Astrocyte (in vitro differentiated cells and primary cell): ENCODE results near the gene CRYBG1.

Source experiments
- EZH2 ChIP-seq: IDR thresholded peaks from 2 replicates; pipeline ENCODE4 v1.6.1; 2012; ENCODE audit warnings: mild to moderate bottlenecking, low read length, inconsistent platforms; ENCODE audit not compliant: insufficient read depth
- TF ChIP-seq, protein P1 (sequence below): IDR thresholded peaks from 2 replicates; pipeline ENCODE4 v1.5.1; 2011; ENCODE audit warnings: low read depth, mild to moderate bottlenecking, inconsistent platforms, low read length, moderate library complexity; ENCODE audit not compliant: insufficient read depth

GRCh38 chr6:106413016-106413415, 52.5 kb downstream of the CRYBG1 start:
- TF ChIP-seq, protein P1, sequence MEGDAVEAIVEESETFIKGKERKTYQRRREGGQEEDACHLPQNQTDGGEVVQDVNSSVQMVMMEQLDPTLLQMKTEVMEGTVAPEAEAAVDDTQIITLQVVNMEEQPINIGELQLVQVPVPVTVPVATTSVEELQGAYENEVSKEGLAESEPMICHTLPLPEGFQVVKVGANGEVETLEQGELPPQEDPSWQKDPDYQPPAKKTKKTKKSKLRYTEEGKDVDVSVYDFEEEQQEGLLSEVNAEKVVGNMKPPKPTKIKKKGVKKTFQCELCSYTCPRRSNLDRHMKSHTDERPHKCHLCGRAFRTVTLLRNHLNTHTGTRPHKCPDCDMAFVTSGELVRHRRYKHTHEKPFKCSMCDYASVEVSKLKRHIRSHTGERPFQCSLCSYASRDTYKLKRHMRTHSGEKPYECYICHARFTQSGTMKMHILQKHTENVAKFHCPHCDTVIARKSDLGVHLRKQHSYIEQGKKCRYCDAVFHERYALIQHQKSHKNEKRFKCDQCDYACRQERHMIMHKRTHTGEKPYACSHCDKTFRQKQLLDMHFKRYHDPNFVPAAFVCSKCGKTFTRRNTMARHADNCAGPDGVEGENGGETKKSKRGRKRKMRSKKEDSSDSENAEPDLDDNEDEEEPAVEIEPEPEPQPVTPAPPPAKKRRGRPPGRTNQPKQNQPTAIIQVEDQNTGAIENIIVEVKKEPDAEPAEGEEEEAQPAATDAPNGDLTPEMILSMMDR = no peak
- TF ChIP-seq EZH2 = no peak
